ENCODE measurements around the gene AOC2. TPM values are rescaled to one million over a fixed set of nuclear protein-coding genes. Genes with fewer than 3 reads are reported as not detected.

The AOC2 gene
- total RNA-seq, 2 experiments from 2014 or later = 3.0 to 3.3 TPM

- intact Hi-C loops (cut with micrococcal nuclease) = no loop called here
- no peaks in the 10 kb centered on the region for H3K36me3 Mint-ChIP-seq (ENCODE audit: low read depth)
- POLR2A ChIA-PET = interaction anchor here (0.6 to 1.4 kb wide), 2 partner anchors 31 to 52 kb away, joined by 3 read pairs; partner anchors contain the start of gene VPS25
These were observed 39.4 kb upstream of the AOC2 start for GRCh38 chr17:42804918-42805367.

GRCh38 chr17:42806249-42806648 is 38.1 kb upstream of the AOC2 start:
- intact Hi-C loops (cut with micrococcal nuclease) = no loop called here
- Mint-ChIP-seq H3K4me3 (no peak overlapping the region), H3K27me3 (no peaks in the 10 kb centered on the region), H3K27ac (no peak overlapping the region), H3K9me3 (no peaks in the 10 kb centered on the region), H3K36me3 (ENCODE audit: low read depth) (peaks cover 7% of the 10 kb centered on the region), H3K4me1 (ENCODE audit: low read depth) (no peaks in the 10 kb centered on the region)
- ATAC-seq = no peak
- DNase-seq = no peak
- TF ChIP-seq CTCF (IDR thresholded peaks at IDR 0.05) = no peak
- ChIA-PET POLR2A (interaction anchor here (0.5 to 1.8 kb wide), 6 partner anchors 8 to 767 kb away, joined by 3 to 4 read pairs (median 3); no protein-coding TSS in a partner anchor), CTCF (interaction anchor here (0.8 to 5.3 kb wide), 2 partner anchors 14 to 18 kb away, joined by 4 to 36 read pairs; partner anchors contain the start of gene BECN1)

More at GRCh38 chr17:42804918-42805367, 39.4 kb upstream of the AOC2 start:
- DNase-seq (no peak), ATAC-seq (no peak)
- CTCF ChIA-PET = interaction anchor here (2.4 to 5.3 kb wide), 2 partner anchors 15 to 19 kb away, joined by 13 to 36 read pairs; partner anchors contain the start of gene BECN1
- no peak for TF ChIP-seq CTCF (IDR thresholded peaks at IDR 0.05)
- no peaks in the 10 kb centered on the region for H3K4me1 Mint-ChIP-seq (ENCODE audit: low read depth)
- H3K4me3 Mint-ChIP-seq = no peak overlapping the region
- no peaks in the 10 kb centered on the region for H3K27me3 Mint-ChIP-seq
- no peak overlapping the region for H3K27ac Mint-ChIP-seq
- H3K9me3 Mint-ChIP-seq = no peaks in the 10 kb centered on the region

GRCh38 chr17:42809250-42809649 is 35.1 kb upstream of the AOC2 start:
- no peak for DNase-seq
- CTCF ChIA-PET = interaction anchor here (0.7 to 2.0 kb wide), 5 partner anchors 10 to 198 kb away, joined by 3 to 5 read pairs (median 3); no protein-coding TSS in a partner anchor
- Mint-ChIP-seq H3K27me3 (no peaks in the 10 kb centered on the region), H3K4me3 (no peak overlapping the region), H3K4me1 (ENCODE audit: low read depth) (no peaks in the 10 kb centered on the region), H3K27ac (no peak overlapping the region), H3K36me3 (ENCODE audit: low read depth) (peaks cover 18% of the 10 kb centered on the region), H3K9me3 (no peaks in the 10 kb centered on the region)
- intact Hi-C loops (cut with micrococcal nuclease) = no loop called here
- TF ChIP-seq CTCF (IDR thresholded peaks at IDR 0.05) = no peak
- no peak for ATAC-seq
- POLR2A ChIA-PET = interaction anchor here (0.6 to 1.5 kb wide), 2 partner anchors 156 to 169 kb away, joined by 3 read pairs; no protein-coding TSS in a partner anchor

GRCh38 chr17:42814633-42815399 is 29.6 kb upstream of the AOC2 start:
- H3K27ac Mint-ChIP-seq = no peak overlapping the region
- DNase-seq (no peak), ATAC-seq (no peak)
- no peak for TF ChIP-seq CTCF (IDR thresholded peaks at IDR 0.05)
- H3K27me3 Mint-ChIP-seq = no peaks in the 10 kb centered on the region
- CTCF ChIA-PET = interaction anchor here (0.9 to 2.5 kb wide), 5 partner anchors 9 to 183 kb away, joined by 3 to 13 read pairs (median 5); partner anchors contain the start of genes BECN1 and RPL27
- H3K9me3 Mint-ChIP-seq = no peaks in the 10 kb centered on the region
- peaks cover 49% of the 10 kb centered on the region for H3K36me3 Mint-ChIP-seq (ENCODE audit: low read depth)
- intact Hi-C loops (cut with micrococcal nuclease) = no loop called here
- peaks cover 4% of the 10 kb centered on the region for H3K4me1 Mint-ChIP-seq (ENCODE audit: low read depth)
- POLR2A ChIA-PET = interaction anchor here (1.0 to 1.6 kb wide), 3 partner anchors 8 to 30 kb away, joined by 3 to 4 read pairs (median 4); partner anchors contain the start of genes CNTD1 and COA3
- no peak overlapping the region for H3K4me3 Mint-ChIP-seq

Data from activated CD8-positive, alpha-beta T cell treated with anti-CD3 and anti-CD28 coated beads for 36 hours (primary cell).